ENCODE results near the gene DOCK2.
"Not testable (repeated sequence)": the region's sequence is repeated elsewhere in the genome, so short reads cannot be mapped to it uniquely, and the experiment has no call there.

Gene DOCK2

GRCh38 chr5:169762338-169763095 lies 125.4 kb downstream of the DOCK2 start:
- no peak for DNase-seq

GRCh38 chr5:169763376-169764017 lies 126.4 kb downstream of the DOCK2 start:
- DNase-seq: no peak

GRCh38 chr5:169764018-169764378 lies 126.9 kb downstream of the DOCK2 start:
- no peak for DNase-seq

GRCh38 chr5:169765176-169765996 lies 128.3 kb downstream of the DOCK2 start:
- no peak for DNase-seq

GRCh38 chr5:169766943-169767342 lies 129.9 kb downstream of the DOCK2 start:
- DNase-seq: not testable (repeated sequence)

- DNase-seq: no peak
Measured at GRCh38 chr5:169767938-169768337, 130.9 kb downstream of the DOCK2 start.

- no peak for DNase-seq
Measured at GRCh38 chr5:169768416-169768815, 131.3 kb downstream of the DOCK2 start.

- DNase-seq: no peak
Measured at GRCh38 chr5:169770109-169770508, 133.0 kb downstream of the DOCK2 start.

- DNase-seq: no peak
Measured at GRCh38 chr5:169772256-169772655, 135.2 kb downstream of the DOCK2 start.

- no peak for DNase-seq
Measured at GRCh38 chr5:169772688-169773087, 135.6 kb downstream of the DOCK2 start.

GRCh38 chr5:169777159-169777558 lies 140.1 kb downstream of the DOCK2 start:
- DNase-seq: no peak

- DNase-seq: no peak
Measured at GRCh38 chr5:169778622-169779596, 141.8 kb downstream of the DOCK2 start.

- no peak for DNase-seq
Measured at GRCh38 chr5:169781420-169782345, 144.6 kb downstream of the DOCK2 start.

- no peak for DNase-seq
Measured at GRCh38 chr5:169785771-169786618, 148.9 kb downstream of the DOCK2 start.

- DNase-seq: no peak
Measured at GRCh38 chr5:169788168-169788567, 151.1 kb downstream of the DOCK2 start.

GRCh38 chr5:169789417-169789940 lies 152.4 kb downstream of the DOCK2 start:
- no peak for DNase-seq

- no peak for DNase-seq
Measured at GRCh38 chr5:169791251-169791650, 154.2 kb downstream of the DOCK2 start.

GRCh38 chr5:169795338-169795737 lies 158.3 kb downstream of the DOCK2 start:
- no peak for DNase-seq

GRCh38 chr5:169796731-169797130 lies 159.7 kb downstream of the DOCK2 start:
- DNase-seq: no peak

- no peak for DNase-seq
Measured at GRCh38 chr5:169797577-169797976, 160.5 kb downstream of the DOCK2 start.

All from stimulated activated CD4-positive, alpha-beta T cell treated with anti-CD3 and anti-CD28 coated beads, Interleukin-4, amount 100 ng/mL, for 24 hours (primary cell).